ENCODE results near the gene CHAD. TPM values are rescaled to one million over a fixed set of nuclear protein-coding genes. Genes with fewer than 3 reads are reported as not detected.
"Not testable (repeated sequence)": the region's sequence is repeated elsewhere in the genome, so short reads cannot be mapped to it uniquely, and the experiment has no call there.

The CHAD gene
- total RNA-seq, 1 donor from 2014 or later = not detected

GRCh38 chr17:50432125-50432762 is 36.4 kb downstream of the CHAD start:
- Histone ChIP-seq H3K4me3 (no peak overlapping the region), H3K27ac (no peak overlapping the region), H3K4me1 (peaks cover 11% of the 10 kb centered on the region), H3K36me3 (no peaks in the 10 kb centered on the region), H3K27me3 (no peaks in the 10 kb centered on the region), H3K9me3 (no peaks in the 10 kb centered on the region)
- DNase-seq (no peak), ATAC-seq (no peak)
- TF ChIP-seq, protein P1, sequence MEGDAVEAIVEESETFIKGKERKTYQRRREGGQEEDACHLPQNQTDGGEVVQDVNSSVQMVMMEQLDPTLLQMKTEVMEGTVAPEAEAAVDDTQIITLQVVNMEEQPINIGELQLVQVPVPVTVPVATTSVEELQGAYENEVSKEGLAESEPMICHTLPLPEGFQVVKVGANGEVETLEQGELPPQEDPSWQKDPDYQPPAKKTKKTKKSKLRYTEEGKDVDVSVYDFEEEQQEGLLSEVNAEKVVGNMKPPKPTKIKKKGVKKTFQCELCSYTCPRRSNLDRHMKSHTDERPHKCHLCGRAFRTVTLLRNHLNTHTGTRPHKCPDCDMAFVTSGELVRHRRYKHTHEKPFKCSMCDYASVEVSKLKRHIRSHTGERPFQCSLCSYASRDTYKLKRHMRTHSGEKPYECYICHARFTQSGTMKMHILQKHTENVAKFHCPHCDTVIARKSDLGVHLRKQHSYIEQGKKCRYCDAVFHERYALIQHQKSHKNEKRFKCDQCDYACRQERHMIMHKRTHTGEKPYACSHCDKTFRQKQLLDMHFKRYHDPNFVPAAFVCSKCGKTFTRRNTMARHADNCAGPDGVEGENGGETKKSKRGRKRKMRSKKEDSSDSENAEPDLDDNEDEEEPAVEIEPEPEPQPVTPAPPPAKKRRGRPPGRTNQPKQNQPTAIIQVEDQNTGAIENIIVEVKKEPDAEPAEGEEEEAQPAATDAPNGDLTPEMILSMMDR (IDR thresholded peaks at IDR 0.05) = no peak
- intact Hi-C loops (cut with DNase I) = no loop called here

DNA sequence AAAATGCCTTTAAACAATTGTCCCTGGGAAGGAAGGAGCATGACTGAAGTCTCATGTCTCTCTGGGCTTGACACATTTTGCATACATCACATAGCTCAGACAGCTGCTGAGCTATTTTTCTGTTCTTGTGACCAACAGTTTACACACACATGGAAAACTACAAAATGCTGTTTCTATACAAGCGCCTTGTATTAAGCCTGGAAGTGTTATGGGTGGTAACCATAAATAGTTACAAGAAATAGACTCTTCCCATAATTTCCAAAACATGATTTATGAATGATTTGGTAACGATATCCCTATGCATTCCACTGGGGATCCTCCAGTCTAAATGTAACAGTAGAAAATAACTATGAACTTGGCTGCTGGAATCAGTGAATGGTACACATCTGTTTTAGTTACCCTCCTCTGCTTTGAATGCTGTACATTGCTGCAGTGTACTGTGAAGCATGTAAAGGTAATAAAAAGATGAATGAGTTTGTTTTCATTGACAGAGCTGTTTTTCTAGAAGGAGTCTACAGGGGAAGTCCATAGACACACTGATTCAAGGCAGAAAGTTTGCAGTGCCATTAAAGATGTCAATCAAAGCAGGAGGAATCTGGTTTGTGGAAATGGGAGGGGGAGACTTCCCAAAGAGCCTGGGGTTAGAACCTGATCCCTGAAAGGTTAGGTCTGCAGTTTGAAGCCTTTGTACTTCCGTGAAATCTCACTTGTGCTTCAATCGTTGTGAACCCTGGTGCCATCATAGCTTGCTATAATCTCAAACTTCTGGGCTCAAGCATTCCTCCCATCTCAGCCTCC is 37.7 kb downstream of the CHAD start:
- H3K4me1 ChIP-seq = peaks cover 21% of the 10 kb centered on the region
- H3K9me3 ChIP-seq = no peaks in the 10 kb centered on the region
- no peaks in the 10 kb centered on the region for H3K27me3 ChIP-seq
- H3K36me3 ChIP-seq = no peaks in the 10 kb centered on the region
- DNase-seq = no peak
- no peak overlapping the region for H3K27ac ChIP-seq
- ATAC-seq = no peak
- TF ChIP-seq, protein P1 (IDR thresholded peaks at IDR 0.05) = no peak
- no peak overlapping the region for H3K4me3 ChIP-seq
- intact Hi-C loops (cut with DNase I) = no loop called here

DNA sequence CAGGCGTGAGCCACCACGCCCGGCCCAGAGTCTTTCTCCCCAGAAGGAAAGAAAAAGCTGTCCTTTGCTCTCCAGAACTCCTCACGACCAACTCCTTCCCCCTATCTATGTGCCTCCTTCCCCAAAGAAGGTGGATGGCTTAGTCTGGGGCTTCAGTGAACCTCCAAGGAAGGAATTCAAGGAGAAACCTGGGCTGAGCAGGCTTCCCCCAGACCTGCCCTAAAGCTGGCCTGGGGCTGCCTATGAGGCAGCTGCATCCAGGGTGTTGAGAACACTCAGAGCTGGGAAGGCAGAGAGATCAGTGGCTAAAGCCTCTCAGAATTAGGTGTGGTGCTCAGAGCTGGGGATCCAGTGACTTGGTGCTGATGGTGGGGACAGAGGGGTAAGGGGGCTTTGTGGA is 38.9 kb downstream of the CHAD start:
- intact Hi-C loops (cut with DNase I) = no loop called here
- H3K4me1 ChIP-seq = peaks cover 28% of the 10 kb centered on the region
- no peak for DNase-seq
- H3K27ac ChIP-seq = no peak overlapping the region
- H3K36me3 ChIP-seq = no peaks in the 10 kb centered on the region
- TF ChIP-seq, protein P1 (IDR thresholded peaks at IDR 0.05) = no peak
- no peaks in the 10 kb centered on the region for H3K9me3 ChIP-seq
- no peaks in the 10 kb centered on the region for H3K27me3 ChIP-seq
- no peak for ATAC-seq
- no peak overlapping the region for H3K4me3 ChIP-seq

DNA sequence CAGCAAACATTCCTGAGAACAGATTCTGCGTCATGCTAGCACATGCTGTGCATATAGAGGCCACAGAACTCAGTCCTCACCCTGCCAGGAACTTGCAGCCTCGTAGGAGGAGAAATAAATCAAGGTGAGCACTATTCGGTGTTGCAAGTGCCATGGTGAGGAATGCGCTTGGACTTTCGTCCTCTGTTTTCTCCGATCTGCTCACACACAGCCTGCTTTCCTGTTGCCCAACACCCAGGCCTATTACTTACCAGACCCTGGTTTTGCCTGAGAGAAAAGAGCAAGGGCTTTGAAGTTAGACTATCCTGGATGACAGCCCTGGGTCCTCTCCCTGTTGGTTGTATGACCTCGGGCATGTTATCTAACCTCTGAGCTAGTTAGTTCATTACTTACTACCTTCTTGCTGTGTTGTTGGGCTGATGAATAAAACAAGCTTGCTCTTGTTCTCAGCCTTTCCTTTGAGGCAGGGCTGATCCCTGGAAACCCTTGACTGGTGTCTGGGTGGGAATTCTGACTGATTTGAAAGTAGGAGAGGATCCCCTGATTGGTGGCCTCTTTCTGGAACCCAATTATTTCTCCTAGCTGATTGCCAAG is 39.8 kb downstream of the CHAD start:
- no peaks in the 10 kb centered on the region for H3K27me3 ChIP-seq
- H3K9me3 ChIP-seq = no peaks in the 10 kb centered on the region
- ATAC-seq (peak; percentile 32), DNase-seq (no peak)
- no peaks in the 10 kb centered on the region for H3K36me3 ChIP-seq
- H3K27ac ChIP-seq = no peak overlapping the region
- H3K4me3 ChIP-seq = no peak overlapping the region
- intact Hi-C loops (cut with DNase I) = no loop called here
- TF ChIP-seq, protein P1 (IDR thresholded peaks at IDR 0.05) = no peak
- peaks cover 37% of the 10 kb centered on the region for H3K4me1 ChIP-seq

DNA sequence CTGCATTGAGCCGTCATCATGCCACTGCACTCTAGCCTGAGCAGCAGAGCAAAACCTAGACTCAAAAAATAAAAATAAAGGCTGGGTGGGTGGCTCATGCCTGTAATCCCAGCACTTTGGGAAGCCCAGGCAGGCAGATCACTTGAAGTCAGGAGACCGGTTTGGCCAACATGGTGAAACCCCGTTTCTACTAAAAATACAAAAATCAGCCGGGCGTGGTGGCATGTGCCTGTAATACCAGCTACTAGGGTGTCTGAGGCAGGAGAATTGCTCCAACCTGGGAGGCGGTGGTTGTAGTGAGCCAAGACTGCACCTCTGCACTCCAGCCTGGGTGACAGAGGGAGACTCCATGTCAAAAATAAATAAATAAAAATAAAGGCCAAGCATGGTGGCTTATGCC is 40.6 kb downstream of the CHAD start:
- H3K9me3 ChIP-seq; H3K4me3 ChIP-seq; H3K27me3 ChIP-seq; intact Hi-C loops (cut with DNase I); DNase-seq; H3K36me3 ChIP-seq; ATAC-seq: not testable (repeated sequence)
- H3K27ac ChIP-seq = peak overlapping the region; percentile 78
- H3K4me1 ChIP-seq = peaks cover 41% of the 10 kb centered on the region
